Karpas-422 (cell line): ENCODE measurements around the gene TRIM46. TPM values are rescaled to one million over a fixed set of nuclear protein-coding genes. Genes with fewer than 3 reads are reported as not detected.

ENCODE experiments used
- DNase-seq: peaks from one replicate; pipeline ENCODE4 v3.0.0-alpha.2; 2015
- H2AFZ ChIP-seq: fragments of 200-600 bp; sonication (generic); 2 replicates; pipeline ENCODE4 v1.6.1; 2014; ENCODE audit warnings: antibody characterized with exemption, low read length, mixed read lengths
- H3K27ac ChIP-seq: fragments of 200-600 bp; sonication (generic); 2 replicates; pipeline ENCODE4 v1.5.1; 2014; ENCODE audit warnings: mild to moderate bottlenecking, low read length, moderate library complexity
- H3K27me3 ChIP-seq: fragments of 200-600 bp; sonication (generic); 2 replicates; pipeline ENCODE4 v1.6.1; 2014; ENCODE audit warnings: low read length, mixed read lengths
- H3K36me3 ChIP-seq: fragments of 200-600 bp; sonication (generic); 2 replicates; pipeline ENCODE4 v1.6.1; 2014; ENCODE audit warnings: low read length, mixed read lengths; ENCODE audit not compliant: insufficient read depth
- H3K4me1 ChIP-seq: fragments of 200-600 bp; sonication (generic); 2 replicates; pipeline ENCODE4 v1.6.1; 2014; ENCODE audit warnings: mild to moderate bottlenecking, low read length, mixed read lengths
- H3K4me2 ChIP-seq: fragments of 200-600 bp; sonication (generic); 2 replicates; pipeline ENCODE4 v1.6.1; 2014; ENCODE audit warnings: low read length, low read depth, mild to moderate bottlenecking; ENCODE audit not compliant: poor library complexity, severe bottlenecking
- H3K4me3 ChIP-seq: fragments of 200-600 bp; sonication (generic); 2 replicates; pipeline ENCODE4 v1.5.1; 2014; ENCODE audit warnings: mild to moderate bottlenecking, antibody characterized with exemption, low read length, mixed read lengths
- H3K79me2 ChIP-seq: fragments of 200-600 bp; sonication (generic); 2 replicates; pipeline ENCODE4 v1.6.1; 2014; ENCODE audit warnings: mild to moderate bottlenecking, low read length, mixed read lengths
- H3K9ac ChIP-seq: fragments of 200-600 bp; sonication (generic); 2 replicates; pipeline ENCODE4 v1.6.0; 2014; ENCODE audit warnings: low read length
- H3K9me2 ChIP-seq: fragments of 200-600 bp; sonication (generic), shearing (Covaris generic); replicated peaks from 2 replicates; pipeline ENCODE4 v1.6.0; 2014; ENCODE audit warnings: mild to moderate bottlenecking, low read length, moderate library complexity; ENCODE audit not compliant: insufficient read depth
- H3K9me3 ChIP-seq: fragments of 300-700, 200-600 bp; sonication (generic); 2 replicates; pipeline ENCODE4 v1.6.1; 2014; ENCODE audit warnings: low read length, mixed read lengths
- H4K20me1 ChIP-seq: fragments of 200-600 bp; sonication (generic); 2 replicates; pipeline ENCODE4 v1.6.1; 2014; ENCODE audit warnings: mild to moderate bottlenecking, antibody characterized with exemption, low read length, low read depth; ENCODE audit not compliant: insufficient read depth
- total RNA-seq: library from RNA; depleted of rRNA; stranded (reverse); fragments of >200 nt; shearing (Covaris generic); gene quantifications from 2 replicates; pipeline ENCODE4 v1.2.3, GENCODE V29; 2014; ENCODE audit warnings: low replicate concordance

TRIM46 gene
- total RNA-seq, 1 experiment from 2014 or later = 5.1 TPM

DNA sequence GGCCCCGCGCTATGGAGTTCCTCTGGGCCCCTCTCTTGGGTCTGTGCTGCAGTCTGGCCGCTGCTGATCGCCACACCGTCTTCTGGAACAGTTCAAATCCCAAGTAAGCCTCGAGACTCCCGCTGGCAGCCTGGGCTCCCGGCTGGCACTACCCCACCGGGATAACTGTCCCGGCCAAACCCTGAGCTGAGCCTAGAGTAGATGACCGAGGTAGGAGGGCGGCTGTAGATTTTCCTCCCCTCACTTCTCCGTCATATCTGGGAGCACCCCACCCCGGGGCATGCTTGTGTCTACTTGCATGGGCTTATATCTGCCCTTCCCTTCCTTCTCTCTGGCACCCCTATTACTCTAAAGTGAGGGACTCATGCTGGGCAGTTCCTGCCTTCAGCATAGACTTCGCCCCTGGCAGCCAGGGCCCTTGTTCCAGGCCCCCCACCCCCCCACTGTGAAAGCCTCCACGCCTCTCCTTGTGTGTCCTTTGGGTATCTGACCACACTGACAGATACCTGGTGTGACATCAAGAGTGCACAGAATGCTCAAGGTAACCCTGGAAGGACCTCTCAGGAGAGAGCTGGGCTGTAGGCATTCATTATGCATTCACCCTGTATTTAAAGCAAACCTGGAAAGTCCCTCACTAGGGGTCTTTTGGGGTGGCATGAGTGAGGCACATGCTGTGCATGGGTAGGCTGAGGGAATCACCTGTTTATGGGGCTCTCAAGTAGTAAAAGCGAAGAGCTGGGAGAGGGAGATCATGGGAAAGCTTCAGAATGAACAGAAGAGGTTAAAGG is 45.5 kb upstream of the TRIM46 start:
- no peak for DNase-seq
- peak overlapping the region; percentile 37; the same call in 1 of the 2 replicates for H3K4me3 ChIP-seq
- H3K4me2 ChIP-seq = peak overlapping the region; percentile 62

DNA sequence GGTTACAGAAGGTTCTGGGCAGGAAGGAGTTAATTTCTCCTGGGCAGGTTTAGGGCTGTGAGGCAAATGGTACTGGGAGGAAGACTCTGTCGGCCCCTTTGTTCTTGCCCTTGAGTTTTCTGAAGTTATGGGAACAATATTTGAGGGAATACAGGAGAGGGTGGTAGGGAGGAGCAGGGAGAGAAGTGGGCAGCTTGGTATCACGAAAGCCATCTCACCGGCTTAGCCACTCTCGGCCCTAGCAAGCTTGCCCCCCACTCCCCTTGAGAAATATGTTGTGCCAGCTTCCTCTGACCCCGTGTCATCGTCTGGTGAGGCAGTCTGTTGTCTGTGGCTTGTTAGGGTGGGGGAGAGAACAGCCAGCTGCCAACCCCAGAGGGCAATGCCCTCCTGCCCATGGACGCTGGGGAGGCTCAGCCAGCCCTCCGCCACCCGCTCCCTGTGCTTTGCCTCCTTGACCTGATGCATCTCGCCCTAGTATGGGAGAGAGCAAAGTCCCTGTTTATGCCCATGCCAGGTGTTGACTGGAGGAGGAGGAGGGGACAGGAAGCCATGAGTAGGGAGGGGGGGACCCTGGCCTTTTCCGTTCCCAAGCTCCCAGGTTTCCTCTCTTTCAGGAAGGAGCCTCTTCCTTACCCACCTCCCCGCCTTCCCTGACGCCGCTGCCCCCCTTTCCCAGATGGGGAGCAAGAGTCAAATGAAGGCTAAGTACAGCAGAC is 44.7 kb upstream of the TRIM46 start:
- H3K4me2 ChIP-seq = peak overlapping the region; percentile 62
- H3K9ac ChIP-seq = peak overlapping the region; percentile 32; the same call in 1 of the 2 replicates
- peaks cover 21% of the 10 kb centered on the region for H3K4me1 ChIP-seq
- no peaks in the 10 kb centered on the region for H3K36me3 ChIP-seq
- no peaks in the 10 kb centered on the region for H3K79me2 ChIP-seq
- H3K27me3 ChIP-seq = no peaks in the 10 kb centered on the region
- DNase-seq = no peak
- no peaks in the 10 kb centered on the region for H4K20me1 ChIP-seq
- H3K9me3 ChIP-seq = no peaks in the 10 kb centered on the region
- no peak overlapping the region for H3K4me3 ChIP-seq
- no peak overlapping the region for H2AFZ ChIP-seq
- no peak overlapping the region for H3K27ac ChIP-seq
- no peaks in the 10 kb centered on the region for H3K9me2 ChIP-seq

More for the DNA sequence above, 45.5 kb upstream of the TRIM46 start:
- Histone ChIP-seq H3K9me2 (no peaks in the 10 kb centered on the region), H3K9me3 (no peaks in the 10 kb centered on the region), H3K27ac (no peak overlapping the region), H4K20me1 (no peaks in the 10 kb centered on the region), H2AFZ (no peak overlapping the region), H3K27me3 (no peaks in the 10 kb centered on the region), H3K9ac (peak overlapping the region; percentile 32; the same call in 1 of the 2 replicates), H3K79me2 (no peaks in the 10 kb centered on the region), H3K36me3 (no peaks in the 10 kb centered on the region), H3K4me1 (peaks cover 21% of the 10 kb centered on the region)

DNA sequence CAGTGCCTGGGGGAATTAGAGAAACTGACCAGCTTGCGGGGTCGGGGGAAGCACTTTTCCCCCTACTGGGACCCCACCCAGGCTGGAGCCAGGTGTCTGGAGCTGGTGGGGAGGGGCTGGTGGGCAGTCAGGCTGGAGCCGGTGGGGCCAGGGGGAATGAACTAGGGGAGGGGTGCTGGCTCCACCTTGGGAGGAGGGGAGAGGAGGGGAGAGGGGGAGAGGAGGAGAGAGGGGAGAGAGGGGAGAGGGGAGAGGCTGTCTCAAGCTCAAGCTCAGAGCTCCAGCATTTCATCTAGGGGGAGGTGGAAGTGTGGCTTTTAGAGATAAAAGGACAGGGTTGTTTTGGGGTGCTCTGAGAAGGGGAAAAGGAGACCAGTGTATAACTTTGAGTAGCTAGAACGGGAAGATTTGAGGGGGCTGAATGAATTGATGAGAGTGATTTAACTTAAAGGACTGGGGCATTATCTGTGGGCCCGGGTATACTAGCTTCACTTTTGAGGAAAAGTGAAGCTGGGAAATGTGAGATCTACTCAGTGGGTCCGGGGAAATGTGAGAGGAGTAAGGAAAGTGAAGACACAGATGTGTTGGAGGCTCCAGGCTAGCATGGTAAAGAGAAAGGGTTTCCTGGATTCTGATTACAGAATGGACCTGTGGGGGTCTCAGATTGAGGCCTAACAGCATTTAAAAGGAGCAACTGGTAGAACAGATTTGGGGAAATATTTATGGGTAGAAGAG is 43.2 kb upstream of the TRIM46 start:
- H3K27me3 ChIP-seq = no peaks in the 10 kb centered on the region
- no peaks in the 10 kb centered on the region for H3K79me2 ChIP-seq
- no peaks in the 10 kb centered on the region for H3K9me2 ChIP-seq
- no peak overlapping the region for H3K27ac ChIP-seq
- H3K9me3 ChIP-seq = no peaks in the 10 kb centered on the region
- H3K4me2 ChIP-seq = no peak overlapping the region
- no peaks in the 10 kb centered on the region for H3K36me3 ChIP-seq
- no peak overlapping the region for H3K9ac ChIP-seq
- no peak overlapping the region for H3K4me3 ChIP-seq
- H3K4me1 ChIP-seq = peaks cover 29% of the 10 kb centered on the region
- no peaks in the 10 kb centered on the region for H4K20me1 ChIP-seq
- DNase-seq = no peak
- no peak overlapping the region for H2AFZ ChIP-seq

DNA sequence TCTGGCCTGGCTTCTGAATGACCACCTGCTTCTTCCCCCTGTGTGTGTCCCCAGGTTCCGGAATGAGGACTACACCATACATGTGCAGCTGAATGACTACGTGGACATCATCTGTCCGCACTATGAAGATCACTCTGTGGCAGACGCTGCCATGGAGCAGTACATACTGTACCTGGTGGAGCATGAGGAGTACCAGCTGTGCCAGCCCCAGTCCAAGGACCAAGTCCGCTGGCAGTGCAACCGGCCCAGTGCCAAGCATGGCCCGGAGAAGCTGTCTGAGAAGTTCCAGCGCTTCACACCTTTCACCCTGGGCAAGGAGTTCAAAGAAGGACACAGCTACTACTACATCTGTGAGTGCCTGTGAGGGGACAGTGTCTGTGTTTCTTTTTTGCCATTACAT is 42.4 kb upstream of the TRIM46 start:
- Histone ChIP-seq H3K4me1 (peaks cover 29% of the 10 kb centered on the region), H3K36me3 (no peaks in the 10 kb centered on the region), H3K9me3 (no peaks in the 10 kb centered on the region), H3K9me2 (no peaks in the 10 kb centered on the region), H3K27me3 (no peaks in the 10 kb centered on the region), H2AFZ (no peak overlapping the region), H3K27ac (no peak overlapping the region), H3K9ac (no peak overlapping the region), H3K4me3 (no peak overlapping the region), H4K20me1 (no peaks in the 10 kb centered on the region), H3K79me2 (no peaks in the 10 kb centered on the region), H3K4me2 (no peak overlapping the region)
- DNase-seq = no peak

DNA sequence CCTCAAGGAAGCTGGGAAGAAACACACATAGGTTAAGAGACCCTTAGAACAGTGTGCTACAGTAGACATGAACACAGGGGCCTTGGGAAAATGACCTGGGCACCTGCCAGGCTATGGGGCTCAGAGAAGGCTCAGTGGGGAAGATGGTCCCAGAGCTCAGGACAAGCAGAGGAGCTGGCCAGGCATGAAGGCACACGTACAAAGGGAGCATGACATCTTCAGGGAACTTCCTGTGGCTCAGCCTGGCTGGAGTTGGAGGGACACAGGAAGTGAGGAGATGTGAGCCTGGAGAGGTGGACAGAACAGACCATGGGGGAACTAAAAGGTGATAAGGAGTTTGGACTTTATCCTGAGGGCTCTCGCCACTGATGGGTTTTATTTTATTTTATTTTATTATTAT is 41.8 kb upstream of the TRIM46 start:
- DNase-seq = no peak
- no peak overlapping the region for H3K4me2 ChIP-seq

GRCh38 chr1:155133799-155134281 is 39.8 kb upstream of the TRIM46 start:
- Histone ChIP-seq H3K9me2 (no peaks in the 10 kb centered on the region), H3K9ac (0 out of 2 replicates have a peak overlapping the region, but pooled peaks have one; percentile 84), H3K4me2 (no peak overlapping the region), H3K4me3 (no peak overlapping the region), H3K79me2 (peaks cover 19% of the 10 kb centered on the region), H2AFZ (no peak overlapping the region), H3K9me3 (no peaks in the 10 kb centered on the region), H3K27me3 (no peaks in the 10 kb centered on the region), H4K20me1 (no peaks in the 10 kb centered on the region), H3K36me3 (peaks cover 4% of the 10 kb centered on the region; the same call in 1 of the 2 replicates), H3K27ac (no peak overlapping the region), H3K4me1 (peaks cover 27% of the 10 kb centered on the region)
- no peak for DNase-seq

More for the DNA sequence above, 41.8 kb upstream of the TRIM46 start:
- no peak overlapping the region for H3K4me3 ChIP-seq
- no peak overlapping the region for H2AFZ ChIP-seq
- H3K4me1 ChIP-seq = peaks cover 28% of the 10 kb centered on the region
- no peak overlapping the region for H3K9ac ChIP-seq
- H3K9me2 ChIP-seq = no peaks in the 10 kb centered on the region
- no peaks in the 10 kb centered on the region for H3K36me3 ChIP-seq
- H3K27me3 ChIP-seq = no peaks in the 10 kb centered on the region
- H4K20me1 ChIP-seq = no peaks in the 10 kb centered on the region
- H3K79me2 ChIP-seq = peaks cover 1% of the 10 kb centered on the region
- no peaks in the 10 kb centered on the region for H3K9me3 ChIP-seq
- H3K27ac ChIP-seq = no peak overlapping the region

GRCh38 chr1:155134322-155134721 is 39.3 kb upstream of the TRIM46 start:
- peaks cover 30% of the 10 kb centered on the region for H3K4me1 ChIP-seq
- H3K9ac ChIP-seq = peak overlapping the region; percentile 84
- peak overlapping the region; percentile 77 for H3K4me2 ChIP-seq
- H3K79me2 ChIP-seq = peaks cover 20% of the 10 kb centered on the region
- H3K27me3 ChIP-seq = no peaks in the 10 kb centered on the region
- no peaks in the 10 kb centered on the region for H4K20me1 ChIP-seq
- H3K9me2 ChIP-seq = no peaks in the 10 kb centered on the region
- no peak overlapping the region for H2AFZ ChIP-seq
- no peaks in the 10 kb centered on the region for H3K9me3 ChIP-seq
- DNase-seq = no peak
- peak overlapping the region; percentile 73; the same call in 1 of the 2 replicates for H3K4me3 ChIP-seq
- no peak overlapping the region for H3K27ac ChIP-seq
- H3K36me3 ChIP-seq = peaks cover 4% of the 10 kb centered on the region; the same call in 1 of the 2 replicates
